Right atrium auricular region (tissue), 2 donors: ENCODE results near the gene ZFAND3. TPM values are rescaled to one million over a fixed set of nuclear protein-coding genes. Genes with fewer than 3 reads are reported as not detected.

ENCODE experiments used
- DNase-seq: peaks from one replicate; pipeline ENCODE4 v3.0.0-alpha.2; 2019; ENCODE audit warnings: low spot score
- H3K27ac ChIP-seq, 2 donors: fragments of 200-600 bp; sonication (generic); 1 replicate in 1 of 2; 2 replicates in 1 of 2; pipeline ENCODE4 v1.5.1; 2016 to 2019
- H3K27me3 ChIP-seq, 2 donors: fragments of 200-600 bp; sonication (generic); one replicate each; pipeline versions ENCODE4 v1.5.1 to v1.6.0; 2017 to 2019
- H3K36me3 ChIP-seq: fragments of 200-600 bp; sonication (generic); one replicate; pipeline ENCODE4 v1.5.1; 2016
- H3K4me1 ChIP-seq, 2 donors: fragments of 200-600 bp; sonication (generic); one replicate each; pipeline versions ENCODE4 v1.5.1 to v1.6.0; 2017 to 2019
- H3K4me3 ChIP-seq, 2 donors: fragments of 200-600 bp; sonication (generic); 1 replicate in 1 of 2; 2 replicates in 1 of 2; pipeline ENCODE4 v1.5.1; 2017 to 2019; ENCODE audit warnings: mild to moderate bottlenecking in 1 of 2, moderate library complexity in 1 of 2
- H3K9me3 ChIP-seq, 2 donors: fragments of 200-600 bp; sonication (generic); one replicate each; pipeline ENCODE4 v1.5.1; 2019
- total RNA-seq, 2 donors: library from RNA; depleted of rRNA; stranded (reverse); fragments of >200 nt; gene quantifications; one replicate each; pipeline ENCODE4 v1.1.0, GENCODE V29; 2016
- TF ChIP-seq, protein P1 (sequence below), 2 donors: fragments of 200-600 bp; sonication (generic); IDR thresholded peaks; one replicate each; pipeline ENCODE4 v1.5.1; 2019; ENCODE audit warnings: antibody characterized with exemption in 2 of 2

ZFAND3 gene
- total RNA-seq, 2 donors from 2014 or later: 36.7 to 40.0 TPM

DNA sequence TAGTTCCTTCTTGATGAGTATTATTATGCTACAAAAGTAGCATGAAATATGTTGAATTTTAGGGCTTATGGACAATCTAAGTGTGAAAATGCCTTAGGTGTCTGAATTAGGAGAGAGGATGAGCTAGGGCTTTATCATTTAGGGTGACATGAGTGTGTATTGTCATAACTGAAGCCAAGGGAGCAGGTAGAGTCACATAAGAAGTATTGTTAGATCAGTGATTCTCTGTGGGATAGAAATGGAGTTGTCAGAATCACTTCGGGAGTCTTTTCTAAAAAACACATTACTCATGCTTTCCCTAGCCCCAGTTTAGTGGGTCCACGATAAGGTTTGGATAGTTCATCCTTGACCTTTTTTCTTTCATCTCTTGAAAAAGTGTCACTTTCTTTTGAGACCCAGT, 16.4 kb downstream of the ZFAND3 start:
- Histone ChIP-seq H3K4me1 (peaks cover 0 to 14% of the 10 kb centered on the region in 2 donors), H3K27ac (no peak overlapping the region), H3K36me3 (no peaks in the 10 kb centered on the region), H3K27me3 (no peaks in the 10 kb centered on the region), H3K4me3 (no peak overlapping the region), H3K9me3 (no peaks in the 10 kb centered on the region)
- no peak for DNase-seq
- TF ChIP-seq, protein P1, sequence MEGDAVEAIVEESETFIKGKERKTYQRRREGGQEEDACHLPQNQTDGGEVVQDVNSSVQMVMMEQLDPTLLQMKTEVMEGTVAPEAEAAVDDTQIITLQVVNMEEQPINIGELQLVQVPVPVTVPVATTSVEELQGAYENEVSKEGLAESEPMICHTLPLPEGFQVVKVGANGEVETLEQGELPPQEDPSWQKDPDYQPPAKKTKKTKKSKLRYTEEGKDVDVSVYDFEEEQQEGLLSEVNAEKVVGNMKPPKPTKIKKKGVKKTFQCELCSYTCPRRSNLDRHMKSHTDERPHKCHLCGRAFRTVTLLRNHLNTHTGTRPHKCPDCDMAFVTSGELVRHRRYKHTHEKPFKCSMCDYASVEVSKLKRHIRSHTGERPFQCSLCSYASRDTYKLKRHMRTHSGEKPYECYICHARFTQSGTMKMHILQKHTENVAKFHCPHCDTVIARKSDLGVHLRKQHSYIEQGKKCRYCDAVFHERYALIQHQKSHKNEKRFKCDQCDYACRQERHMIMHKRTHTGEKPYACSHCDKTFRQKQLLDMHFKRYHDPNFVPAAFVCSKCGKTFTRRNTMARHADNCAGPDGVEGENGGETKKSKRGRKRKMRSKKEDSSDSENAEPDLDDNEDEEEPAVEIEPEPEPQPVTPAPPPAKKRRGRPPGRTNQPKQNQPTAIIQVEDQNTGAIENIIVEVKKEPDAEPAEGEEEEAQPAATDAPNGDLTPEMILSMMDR (IDR thresholded peaks at IDR 0.05): no peak

DNA sequence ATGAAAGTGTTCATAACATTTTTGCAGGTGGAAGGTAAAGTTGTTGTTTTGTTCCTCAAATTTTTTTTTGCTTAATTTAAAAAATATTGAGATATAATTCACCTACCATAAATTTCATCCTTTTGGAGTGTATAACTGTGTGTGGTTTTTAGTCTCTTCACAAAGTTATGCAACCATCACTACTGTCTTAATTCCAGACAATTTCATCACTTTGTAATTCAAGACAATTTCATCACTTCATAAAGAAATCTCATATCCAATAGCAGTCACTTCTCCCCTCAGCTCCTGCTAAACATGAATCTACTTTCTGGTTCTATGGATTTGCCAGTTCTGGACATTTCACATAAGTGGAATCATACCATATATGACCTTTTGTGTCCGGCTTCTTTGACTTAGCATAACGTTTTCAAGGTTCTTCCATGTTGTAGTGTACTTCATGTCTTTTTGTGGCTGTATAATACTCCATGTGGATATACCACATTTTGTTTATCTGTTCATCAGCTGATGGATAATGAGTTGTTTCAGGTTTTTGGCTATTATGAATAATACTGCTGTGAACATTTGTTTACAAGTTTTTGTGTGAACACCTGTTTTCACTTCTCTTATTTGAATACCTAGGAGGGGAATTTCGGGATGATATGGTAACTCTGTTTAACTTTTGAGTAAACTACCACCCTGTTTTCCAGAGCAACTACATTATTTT, 18.8 kb downstream of the ZFAND3 start:
- H3K9me3 ChIP-seq: no peaks in the 10 kb centered on the region
- TF ChIP-seq, protein P1 (IDR thresholded peaks at IDR 0.05): no peak
- H3K4me3 ChIP-seq: no peak overlapping the region
- H3K27me3 ChIP-seq: no peaks in the 10 kb centered on the region
- no peak for DNase-seq
- H3K27ac ChIP-seq: no peak overlapping the region
- H3K36me3 ChIP-seq: no peaks in the 10 kb centered on the region
- H3K4me1 ChIP-seq: no peaks in the 10 kb centered on the region

DNA sequence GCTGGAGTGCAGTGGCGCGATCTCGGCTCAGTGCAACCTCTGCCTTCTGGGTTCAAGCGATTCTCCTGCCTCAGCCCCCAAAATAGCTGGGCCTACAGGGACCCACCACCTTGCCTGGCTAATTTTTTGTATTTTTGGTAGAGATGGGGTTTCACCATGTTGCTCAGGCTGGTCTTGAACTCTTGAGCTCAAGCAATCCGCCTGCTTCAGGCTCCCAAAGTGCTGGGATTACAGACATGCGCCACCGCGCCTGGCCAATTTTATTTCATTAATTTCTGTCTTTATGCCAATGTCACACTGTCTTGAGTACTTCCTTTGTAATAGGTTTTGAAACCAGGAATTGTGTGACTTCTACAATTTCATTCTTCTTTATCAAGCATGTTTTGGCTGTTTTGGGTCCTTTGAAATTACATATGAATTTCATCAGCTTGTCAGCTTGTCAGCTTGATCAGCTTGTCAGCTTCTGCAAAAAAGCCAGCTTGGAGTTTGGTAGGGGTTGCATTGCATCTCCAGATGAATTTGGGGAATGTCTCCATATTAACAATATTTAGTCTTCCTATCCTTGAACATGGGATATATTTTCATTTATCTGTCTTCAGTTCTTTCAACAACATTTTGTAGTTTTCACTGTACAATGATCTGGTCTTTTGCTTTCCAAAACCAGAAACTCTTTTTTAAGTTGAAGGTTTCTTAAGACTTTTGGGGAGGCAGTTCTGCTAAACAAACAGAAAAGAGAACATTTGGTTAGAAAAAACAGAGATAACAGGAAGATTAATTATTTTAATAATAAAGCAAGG, 20.8 kb downstream of the ZFAND3 start:
- DNase-seq: no peak
- TF ChIP-seq, protein P1 (IDR thresholded peaks at IDR 0.05): no peak
- Histone ChIP-seq H3K27me3 (no peaks in the 10 kb centered on the region), H3K27ac (no peak overlapping the region), H3K4me1 (peaks cover 0 to 4% of the 10 kb centered on the region in 2 donors), H3K36me3 (no peaks in the 10 kb centered on the region), H3K4me3 (no peak overlapping the region), H3K9me3 (no peaks in the 10 kb centered on the region)

DNA sequence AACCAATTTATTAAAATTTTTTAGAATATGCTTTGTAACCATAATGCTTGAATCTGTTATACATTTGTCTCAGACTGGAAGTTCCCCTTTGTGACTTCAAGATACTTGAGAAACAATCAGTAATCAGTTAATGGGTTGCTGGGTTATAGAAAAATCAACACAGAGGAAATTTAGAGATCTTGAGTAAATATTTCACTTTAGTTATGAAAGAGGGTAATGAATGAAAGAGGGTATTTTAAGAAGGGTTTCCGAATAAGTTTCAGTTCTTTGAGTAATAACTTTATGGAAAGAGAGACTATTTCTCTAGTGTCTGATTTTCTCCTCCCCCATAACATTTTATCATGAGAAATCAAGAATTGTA, 21.4 kb downstream of the ZFAND3 start:
- TF ChIP-seq, protein P1 (IDR thresholded peaks at IDR 0.05): no peak
- Histone ChIP-seq H3K36me3 (no peaks in the 10 kb centered on the region), H3K9me3 (no peaks in the 10 kb centered on the region), H3K4me1 (peaks cover 0 to 10% of the 10 kb centered on the region in 2 donors), H3K27me3 (no peaks in the 10 kb centered on the region), H3K4me3 (no peak overlapping the region), H3K27ac (no peak overlapping the region)
- no peak for DNase-seq

DNA sequence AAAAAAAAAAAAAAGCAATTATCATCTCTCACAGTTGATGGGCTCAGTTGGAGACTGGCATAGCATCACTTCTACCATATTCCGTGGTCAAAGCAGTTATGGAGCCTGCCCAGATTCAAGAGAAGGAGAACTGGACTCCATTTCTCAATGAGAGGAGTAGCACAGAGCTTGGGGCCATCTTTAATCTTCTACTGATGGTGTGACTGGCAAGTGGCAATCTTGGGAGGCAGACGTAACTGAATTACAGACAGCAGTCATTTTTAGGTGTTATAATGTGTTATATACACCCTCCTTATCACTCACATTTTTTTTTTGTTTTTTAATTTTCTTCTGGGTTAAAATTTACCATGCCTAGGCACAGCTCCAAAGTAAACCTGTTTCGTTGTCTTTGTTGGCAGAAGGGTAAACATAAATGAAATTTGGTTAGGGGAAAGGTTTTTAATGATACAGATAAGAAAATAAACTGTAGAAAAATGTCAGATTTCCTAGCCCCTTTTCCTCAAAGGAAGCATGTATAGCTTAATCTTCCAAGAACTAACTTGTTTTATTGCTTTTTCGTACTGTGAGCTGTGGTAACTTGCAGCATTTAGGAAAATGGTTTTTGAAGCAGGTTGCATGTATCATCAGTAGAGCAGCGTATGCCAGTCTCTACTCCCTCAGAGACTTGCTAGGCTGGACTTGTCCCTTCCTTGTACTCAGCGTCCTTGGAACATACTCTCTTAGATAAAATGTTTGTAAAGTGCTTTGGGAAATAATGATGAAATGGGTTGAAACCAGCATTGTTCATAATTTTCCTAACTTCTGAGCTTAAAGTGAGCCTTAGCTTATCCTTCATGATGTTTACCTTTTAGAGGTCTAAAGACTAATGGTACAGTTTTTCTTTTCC, 25.7 kb downstream of the ZFAND3 start:
- Histone ChIP-seq H3K9me3 (no peaks in the 10 kb centered on the region), H3K27ac (no peak overlapping the region), H3K36me3 (no peaks in the 10 kb centered on the region), H3K4me1 (peaks cover 0 to 44% of the 10 kb centered on the region in 2 donors), H3K4me3 (no peak overlapping the region), H3K27me3 (no peaks in the 10 kb centered on the region)
- TF ChIP-seq, protein P1 (IDR thresholded peaks at IDR 0.05): no peak
- DNase-seq: no peak
